GM12878 (cell line): ENCODE data around the gene ACER3. TPM values are rescaled to one million over a fixed set of nuclear protein-coding genes. Genes with fewer than 3 reads are reported as not detected.

Experiments
- ATAC-seq: fragments of 200-7000 bp; cut with Tn5 transposase; 3 replicates; pipeline ENCODE4 v1.9.1; 2020; ENCODE audit warnings: mild to moderate bottlenecking, moderate library complexity
- BruUV-seq: library from RNA; stranded (reverse); fragments of 400-500 nt; replicated peaks from 2 replicates; lab custom pipeline; 2021; lab: Mats Ljungman, UMichigan
- CTCF ChIA-PET: fragments of 300-600 bp; sonication (Branson Sonifier 250); formaldehyde crosslinking; extraction: SDS; loops from one replicate; lab custom pipeline; 2021; ENCODE audit warnings: inconsistent platforms; lab: Yijun Ruan, JAX
- POLR2A ChIA-PET: fragments of 350-600 bp; formaldehyde crosslinking; extraction: SDS; loops from one replicate; lab custom pipeline; 2021; ENCODE audit warnings: inconsistent platforms; lab: Charles Lee
- RAD21 ChIA-PET: fragments of 300-600 bp; sonication (Branson Sonifier 250); formaldehyde crosslinking; loops from one replicate; lab custom pipeline; 2023; ENCODE audit warnings: antibody characterized with exemption; ENCODE audit not compliant: unreplicated experiment; lab: Charles Lee
- SMC1A ChIA-PET: fragments of 300-600 bp; sonication (Branson Sonifier 250); formaldehyde crosslinking; loops from one replicate; lab custom pipeline; 2023; ENCODE audit not compliant: unreplicated experiment, uncharacterized antibody; lab: Charles Lee
- DNase-seq: peaks from one replicate; pipeline ENCODE4 v3.0.0-alpha.2; 2011; ENCODE audit warnings: low read depth, low spot score
- FAIRE-seq: peaks from 3 replicates; lab custom pipeline; 2011; peaks lifted over from hg19 to GRCh38; lab: Jason Lieb, UNC
- H2AFZ ChIP-seq: 2 replicates; pipeline ENCODE4 v1.6.0; 2011; ENCODE audit warnings: low read depth, low read length, control low read depth; ENCODE audit not compliant: control insufficient read depth
- H3K27ac ChIP-seq: 2 replicates; pipeline ENCODE4 v1.5.1; 2011; ENCODE audit warnings: control low read depth; ENCODE audit not compliant: control insufficient read depth, insufficient read depth
- H3K27me3 ChIP-seq, 2 experiments: replicated peaks in 1 of 2; 2 replicates each; pipeline versions ENCODE4 v1.6.0 to v1.6.1; 2011; ENCODE audit warnings: low read length in 1 of 2; ENCODE audit not compliant: control insufficient read depth in 2 of 2, insufficient read depth in 2 of 2
- H3K36me3 ChIP-seq, 2 experiments: 2 replicates each; pipeline ENCODE4 v1.5.1; 2011; ENCODE audit warnings: low read length in 1 of 2; ENCODE audit not compliant: control insufficient read depth in 2 of 2, insufficient read depth in 2 of 2
- H3K4me1 ChIP-seq: 2 replicates; pipeline ENCODE4 v1.6.1; 2011; ENCODE audit warnings: mild to moderate bottlenecking, low read length, moderate library complexity, mixed read lengths; ENCODE audit not compliant: control insufficient read depth, insufficient read depth
- H3K4me2 ChIP-seq: 2 replicates; pipeline ENCODE4 v1.6.0; 2011; ENCODE audit warnings: control low read depth; ENCODE audit not compliant: control insufficient read depth, insufficient read depth
- H3K4me3 ChIP-seq: fragments of 200-600 bp; sonication (generic); 2 replicates; pipeline ENCODE4 v1.5.1; 2016
- H3K79me2 ChIP-seq: 2 replicates; pipeline ENCODE4 v1.6.0; 2011; ENCODE audit warnings: low read length; ENCODE audit not compliant: control insufficient read depth, insufficient read depth
- H3K9ac ChIP-seq: 2 replicates; pipeline ENCODE4 v1.8.0; 2011; ENCODE audit warnings: low read length, control low read depth, mixed read lengths; ENCODE audit not compliant: control insufficient read depth, insufficient read depth
- H3K9me3 ChIP-seq: replicated peaks from 3 replicates; pipeline ENCODE4 v1.5.1; 2011; ENCODE audit warnings: mild to moderate bottlenecking, low read length; ENCODE audit not compliant: control insufficient read depth, insufficient read depth
- H4K20me1 ChIP-seq: 2 replicates; pipeline ENCODE4 v1.6.0; 2011; ENCODE audit not compliant: control insufficient read depth, insufficient read depth
- GABPA ChIP-seq: IDR thresholded peaks from 2 replicates; pipeline ENCODE4 v1.6.1; 2014; ENCODE audit warnings: antibody characterized with exemption, low read depth, mild to moderate bottlenecking, inconsistent platforms
- IRF4 ChIP-seq: IDR thresholded peaks from 2 replicates; pipeline ENCODE4 v1.6.1; 2011; ENCODE audit warnings: low read depth, low read length
- JUNB ChIP-seq: IDR thresholded peaks from 2 replicates; pipeline ENCODE4 v1.6.1; 2016; ENCODE audit warnings: antibody characterized with exemption, mild to moderate bottlenecking
- MYC ChIP-seq: IDR thresholded peaks from 2 replicates; pipeline ENCODE4 v1.6.1; 2011; ENCODE audit warnings: mild to moderate bottlenecking, low read length, moderate library complexity, inconsistent platforms; ENCODE audit not compliant: insufficient read depth, insufficient replicate concordance, insufficient read length, severe bottlenecking
- NR2C1 ChIP-seq: fragments of 450-650 bp; IDR thresholded peaks from 2 replicates; pipeline ENCODE4 v1.6.1; 2017; ENCODE audit warnings: antibody characterized with exemption, mild to moderate bottlenecking, moderate library complexity
- NRF1 ChIP-seq: conservative IDR thresholded peaks from 2 replicates; pipeline ENCODE4 v1.6.1; 2011; ENCODE audit warnings: mild to moderate bottlenecking, low read depth, low read length, improper control_type of control experiment
- RCOR1 ChIP-seq: conservative IDR thresholded peaks from 2 replicates; pipeline ENCODE4 v1.6.1; 2012; ENCODE audit warnings: low read depth, low read length, improper control_type of control experiment
- TCF7 ChIP-seq: IDR thresholded peaks from 2 replicates; pipeline ENCODE4 v1.6.1; 2014; ENCODE audit warnings: antibody characterized with exemption, borderline replicate concordance
- ZNF217 ChIP-seq: fragments of 450-650 bp; IDR thresholded peaks from 2 replicates; pipeline ENCODE4 v1.6.1; 2017; ENCODE audit warnings: antibody characterized with exemption, mild to moderate bottlenecking
- ZNF24 ChIP-seq: fragments of 450-650 bp; IDR thresholded peaks from 2 replicates; pipeline ENCODE4 v1.6.1; 2017; ENCODE audit warnings: antibody characterized with exemption, mild to moderate bottlenecking
- WGBS: methylation state at CpG from one replicate; pipeline ENCODE4 v1.1.6; 2016; ENCODE audit warnings: low lambda C conversion rate; ENCODE audit not compliant: insufficient replicate concordance, insufficient coverage; ENCODE audit errors: missing lambda C conversion rate; 5-methylcytosine and 5-hydroxymethylcytosine counted together
- in situ Hi-C: fragments of 300-500 bp; cut with MboI; formaldehyde crosslinking; loops from 9 replicates; pipeline ENCODE4 v1.14.3; 2018; ENCODE audit warnings: mixed read lengths
- intact Hi-C: fragments of 100-400 bp; cut with micrococcal nuclease; formaldehyde crosslinking; loops from one replicate; pipeline ENCODE4 v1.14.2; 2022; ENCODE audit not compliant: unreplicated experiment
- polyA plus RNA-seq, 11 experiments: library from polyadenylated mRNA; depleted of rRNA in 4 of 11; unstranded in 6 of 11; stranded (reverse) in 5 of 11; fragments of >200 nt; fragmentation: Nextera tagmentation in 4 of 11; fragmentation: Illumina TruSeq in 1 of 11; extraction: Ambion mirVana in 4 of 11; extraction: Trizol in 1 of 11; gene quantifications; 1 replicate in 1 of 11; 2 replicates in 10 of 11; pipeline versions ENCODE4 v1.2.1 to v1.2.3, GENCODE V29; 2011 to 2016; ENCODE audit warnings: inconsistent platforms in 2 of 11, missing spikeins in 2 of 11, low read depth in 1 of 11
- total RNA-seq, 4 experiments: library from RNA; depleted of rRNA in 3 of 4; stranded (reverse); fragments of >200 nt in 3 of 4; fragmentation: Illumina TruSeq in 1 of 4; extraction: Trizol in 1 of 4; gene quantifications; 2 replicates each; pipeline versions ENCODE4 v1.2.1 to v1.2.3, GENCODE V29; 2013 to 2021
- TF ChIP-seq, protein P1 (sequence below): IDR thresholded peaks from 2 replicates; pipeline ENCODE4 v1.6.1; 2012; ENCODE audit warnings: mild to moderate bottlenecking, low read depth, low read length
- TF ChIP-seq, protein P2 (sequence below): fragments of 450-650 bp; IDR thresholded peaks from 2 replicates; pipeline ENCODE4 v1.6.1; 2014; ENCODE audit warnings: mild to moderate bottlenecking
- TF ChIP-seq, protein P3 (sequence below): fragments of 150-350 bp; IDR thresholded peaks from 2 replicates; pipeline ENCODE4 v1.6.1; 2016; ENCODE audit warnings: low read depth, low read length

ACER3 gene
- total and polyA plus RNA-seq, 10 of the 15 experiments (the other 5 are each of a cell fraction or from before 2014, with no cell fraction given): 2.8 to 17.4 (median 10.3) TPM

DNA sequence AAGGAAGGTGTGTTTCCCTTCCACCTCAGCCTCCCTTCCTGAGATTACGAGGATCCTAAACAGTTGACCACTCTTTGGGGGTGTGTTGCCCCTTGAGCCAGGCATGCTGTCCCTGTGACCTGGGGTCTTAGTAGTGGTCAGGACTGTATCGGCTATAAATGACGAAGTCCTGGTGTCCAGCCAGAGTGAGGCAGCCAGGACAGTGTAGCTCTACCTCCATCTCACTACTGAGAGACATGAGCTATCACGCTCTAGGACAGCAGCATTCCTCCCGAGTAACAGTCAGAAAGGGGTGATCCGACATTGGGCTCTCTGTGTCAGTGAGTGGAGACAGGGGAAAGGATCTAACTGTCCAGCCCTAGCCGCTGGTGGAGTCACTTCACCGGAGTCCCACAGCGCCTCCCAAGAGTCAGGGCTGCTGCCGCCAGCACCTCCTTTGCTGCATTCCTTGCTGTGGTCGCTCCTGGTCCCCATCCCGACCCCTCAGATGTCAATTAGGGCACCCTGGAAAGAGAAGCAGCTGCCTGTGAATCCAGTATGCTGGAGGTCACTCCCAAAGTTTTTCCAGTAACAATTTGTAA lies 170.2 kb downstream of the ACER3 start (continued):
- TF ChIP-seq, protein P1, sequence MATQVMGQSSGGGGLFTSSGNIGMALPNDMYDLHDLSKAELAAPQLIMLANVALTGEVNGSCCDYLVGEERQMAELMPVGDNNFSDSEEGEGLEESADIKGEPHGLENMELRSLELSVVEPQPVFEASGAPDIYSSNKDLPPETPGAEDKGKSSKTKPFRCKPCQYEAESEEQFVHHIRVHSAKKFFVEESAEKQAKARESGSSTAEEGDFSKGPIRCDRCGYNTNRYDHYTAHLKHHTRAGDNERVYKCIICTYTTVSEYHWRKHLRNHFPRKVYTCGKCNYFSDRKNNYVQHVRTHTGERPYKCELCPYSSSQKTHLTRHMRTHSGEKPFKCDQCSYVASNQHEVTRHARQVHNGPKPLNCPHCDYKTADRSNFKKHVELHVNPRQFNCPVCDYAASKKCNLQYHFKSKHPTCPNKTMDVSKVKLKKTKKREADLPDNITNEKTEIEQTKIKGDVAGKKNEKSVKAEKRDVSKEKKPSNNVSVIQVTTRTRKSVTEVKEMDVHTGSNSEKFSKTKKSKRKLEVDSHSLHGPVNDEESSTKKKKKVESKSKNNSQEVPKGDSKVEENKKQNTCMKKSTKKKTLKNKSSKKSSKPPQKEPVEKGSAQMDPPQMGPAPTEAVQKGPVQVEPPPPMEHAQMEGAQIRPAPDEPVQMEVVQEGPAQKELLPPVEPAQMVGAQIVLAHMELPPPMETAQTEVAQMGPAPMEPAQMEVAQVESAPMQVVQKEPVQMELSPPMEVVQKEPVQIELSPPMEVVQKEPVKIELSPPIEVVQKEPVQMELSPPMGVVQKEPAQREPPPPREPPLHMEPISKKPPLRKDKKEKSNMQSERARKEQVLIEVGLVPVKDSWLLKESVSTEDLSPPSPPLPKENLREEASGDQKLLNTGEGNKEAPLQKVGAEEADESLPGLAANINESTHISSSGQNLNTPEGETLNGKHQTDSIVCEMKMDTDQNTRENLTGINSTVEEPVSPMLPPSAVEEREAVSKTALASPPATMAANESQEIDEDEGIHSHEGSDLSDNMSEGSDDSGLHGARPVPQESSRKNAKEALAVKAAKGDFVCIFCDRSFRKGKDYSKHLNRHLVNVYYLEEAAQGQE: no peak
- TF ChIP-seq, protein P2, sequence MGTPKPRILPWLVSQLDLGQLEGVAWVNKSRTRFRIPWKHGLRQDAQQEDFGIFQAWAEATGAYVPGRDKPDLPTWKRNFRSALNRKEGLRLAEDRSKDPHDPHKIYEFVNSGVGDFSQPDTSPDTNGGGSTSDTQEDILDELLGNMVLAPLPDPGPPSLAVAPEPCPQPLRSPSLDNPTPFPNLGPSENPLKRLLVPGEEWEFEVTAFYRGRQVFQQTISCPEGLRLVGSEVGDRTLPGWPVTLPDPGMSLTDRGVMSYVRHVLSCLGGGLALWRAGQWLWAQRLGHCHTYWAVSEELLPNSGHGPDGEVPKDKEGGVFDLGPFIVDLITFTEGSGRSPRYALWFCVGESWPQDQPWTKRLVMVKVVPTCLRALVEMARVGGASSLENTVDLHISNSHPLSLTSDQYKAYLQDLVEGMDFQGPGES: no peak

DNA sequence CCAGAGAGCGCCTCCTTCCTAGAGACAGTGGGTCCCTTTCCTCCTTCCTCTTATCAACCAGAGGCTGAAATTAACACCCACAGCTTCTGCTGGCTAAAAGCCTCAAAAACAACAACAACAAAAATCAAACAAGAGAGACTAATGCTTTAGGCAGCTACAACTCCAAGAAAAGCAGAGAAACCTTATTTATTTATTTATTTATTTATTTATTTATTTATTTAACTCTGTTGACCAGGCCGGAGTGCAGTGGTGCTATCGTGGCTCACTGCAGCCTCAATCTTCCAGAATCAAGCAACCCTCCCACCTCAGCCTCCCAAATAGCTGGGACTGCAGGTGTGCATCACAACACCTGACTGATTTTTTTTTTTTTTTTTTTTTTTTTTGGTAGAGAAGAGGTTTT lies 170.9 kb downstream of the ACER3 start:
- ChIA-PET POLR2A (no interaction called here), SMC1A (no interaction called here), RAD21 (no interaction called here), CTCF (interaction anchor here (1.0 kb wide), 1 partner anchor 16 kb away, joined by 3 read pairs; no protein-coding TSS in a partner anchor)
- ATAC-seq (no peak), DNase-seq (no peak), FAIRE-seq (no peak)
- BruUV-seq: no TSS peak
- H3K9ac ChIP-seq: no peak overlapping the region
- no peaks in the 10 kb centered on the region for H3K9me3 ChIP-seq
- H3K27ac ChIP-seq: no peak overlapping the region
- intact Hi-C loops (no loop called here), in situ Hi-C loops (no loop called here)
- no peak overlapping the region for H3K4me3 ChIP-seq
- H4K20me1 ChIP-seq: no peaks in the 10 kb centered on the region
- H3K79me2 ChIP-seq: no peaks in the 10 kb centered on the region
- 71% methylated on average over 3 of the region's 3 CpGs for WGBS
- no peaks in the 10 kb centered on the region for H3K36me3 ChIP-seq
- no peak overlapping the region for H2AFZ ChIP-seq
- no peaks in the 10 kb centered on the region for H3K4me1 ChIP-seq
- no peak overlapping the region for H3K4me2 ChIP-seq
- no peak for TF ChIP-seq GABPA
- TF ChIP-seq ZNF217: no peak
- TF ChIP-seq NR2C1: no peak
- no peak for TF ChIP-seq ZNF24
- no peak for TF ChIP-seq NRF1
- TF ChIP-seq RCOR1: no peak
- TF ChIP-seq MYC: no peak
- no peak for TF ChIP-seq IRF4
- no peak for TF ChIP-seq JUNB
- no peak for TF ChIP-seq TCF7
- TF ChIP-seq, protein P3, sequence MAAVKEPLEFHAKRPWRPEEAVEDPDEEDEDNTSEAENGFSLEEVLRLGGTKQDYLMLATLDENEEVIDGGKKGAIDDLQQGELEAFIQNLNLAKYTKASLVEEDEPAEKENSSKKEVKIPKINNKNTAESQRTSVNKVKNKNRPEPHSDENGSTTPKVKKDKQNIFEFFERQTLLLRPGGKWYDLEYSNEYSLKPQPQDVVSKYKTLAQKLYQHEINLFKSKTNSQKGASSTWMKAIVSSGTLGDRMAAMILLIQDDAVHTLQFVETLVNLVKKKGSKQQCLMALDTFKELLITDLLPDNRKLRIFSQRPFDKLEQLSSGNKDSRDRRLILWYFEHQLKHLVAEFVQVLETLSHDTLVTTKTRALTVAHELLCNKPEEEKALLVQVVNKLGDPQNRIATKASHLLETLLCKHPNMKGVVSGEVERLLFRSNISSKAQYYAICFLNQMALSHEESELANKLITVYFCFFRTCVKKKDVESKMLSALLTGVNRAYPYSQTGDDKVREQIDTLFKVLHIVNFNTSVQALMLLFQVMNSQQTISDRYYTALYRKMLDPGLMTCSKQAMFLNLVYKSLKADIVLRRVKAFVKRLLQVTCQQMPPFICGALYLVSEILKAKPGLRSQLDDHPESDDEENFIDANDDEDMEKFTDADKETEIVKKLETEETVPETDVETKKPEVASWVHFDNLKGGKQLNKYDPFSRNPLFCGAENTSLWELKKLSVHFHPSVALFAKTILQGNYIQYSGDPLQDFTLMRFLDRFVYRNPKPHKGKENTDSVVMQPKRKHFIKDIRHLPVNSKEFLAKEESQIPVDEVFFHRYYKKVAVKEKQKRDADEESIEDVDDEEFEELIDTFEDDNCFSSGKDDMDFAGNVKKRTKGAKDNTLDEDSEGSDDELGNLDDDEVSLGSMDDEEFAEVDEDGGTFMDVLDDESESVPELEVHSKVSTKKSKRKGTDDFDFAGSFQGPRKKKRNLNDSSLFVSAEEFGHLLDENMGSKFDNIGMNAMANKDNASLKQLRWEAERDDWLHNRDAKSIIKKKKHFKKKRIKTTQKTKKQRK: no peak
- H3K27me3 ChIP-seq: no peaks in the 10 kb centered on the region; a peak in 1 of 4 replicates
